HepG2 (cell line): ENCODE data around the gene MST1. TPM values are rescaled to one million over a fixed set of nuclear protein-coding genes. Genes with fewer than 3 reads are reported as not detected.

Source experiments
- EEA1 ChIP-seq: sonication (generic); formaldehyde crosslinking; IDR thresholded peaks from 2 replicates; pipeline ENCODE4 v1.5.1; 2020; ENCODE audit warnings: mild to moderate bottlenecking, missing genetic modification reagents, borderline replicate concordance
- GATA4 ChIP-seq: sonication (generic); IDR thresholded peaks from 2 replicates; pipeline ENCODE4 v1.6.1; 2016; ENCODE audit warnings: antibody characterized with exemption, low read depth, borderline replicate concordance
- MBD4 ChIP-seq: IDR thresholded peaks from 2 replicates; pipeline ENCODE4 v1.6.1; 2012; ENCODE audit warnings: low read length, inconsistent platforms, borderline replicate concordance
- SIX4 ChIP-seq: sonication (generic); formaldehyde crosslinking; IDR thresholded peaks from 2 replicates; pipeline ENCODE4 v1.4.0; 2020; ENCODE audit warnings: missing genetic modification reagents
- SMC3 ChIP-seq: IDR thresholded peaks from 2 replicates; pipeline ENCODE4 v1.6.1; 2011; ENCODE audit warnings: low read length, improper control_type of control experiment
- TCF7L2 ChIP-seq: IDR thresholded peaks from 2 replicates; pipeline ENCODE4 v1.6.1; 2011; ENCODE audit warnings: mild to moderate bottlenecking, low read depth, low read length, moderate library complexity
- ZBTB20 ChIP-seq: sonication (generic); formaldehyde crosslinking; IDR thresholded peaks from 2 replicates; pipeline ENCODE4 v1.8.1; 2023; ENCODE audit warnings: missing genetic modification reagents, low read depth, mild to moderate bottlenecking, borderline replicate concordance
- ZBTB7B ChIP-seq: sonication (generic); formaldehyde crosslinking; IDR thresholded peaks from 2 replicates; pipeline ENCODE4 v1.4.0; 2020; ENCODE audit warnings: missing genetic modification reagents
- ZC3H4 ChIP-seq: sonication (generic); formaldehyde crosslinking; IDR thresholded peaks from 2 replicates; pipeline ENCODE4 v1.4.0; 2020; ENCODE audit warnings: missing genetic modification reagents, borderline replicate concordance
- ZFP37 ChIP-seq: sonication (generic); formaldehyde crosslinking; IDR thresholded peaks from 2 replicates; pipeline ENCODE4 v1.4.0; 2020; ENCODE audit warnings: missing genetic modification reagents, borderline replicate concordance
- ZNF207 ChIP-seq: fragments of 450-650 bp; IDR thresholded peaks from 2 replicates; pipeline ENCODE4 v1.6.1; 2016; ENCODE audit warnings: antibody characterized with exemption, borderline replicate concordance
- ZNF24 ChIP-seq: fragments of 450-650 bp; IDR thresholded peaks from 2 replicates; pipeline ENCODE4 v1.6.1; 2017; ENCODE audit warnings: antibody characterized with exemption, mild to moderate bottlenecking
- ZSCAN30 ChIP-seq: sonication (generic); formaldehyde crosslinking; IDR thresholded peaks from 2 replicates; pipeline ENCODE4 v1.5.0; 2020; ENCODE audit warnings: mild to moderate bottlenecking, missing genetic modification reagents
- polyA plus RNA-seq, 8 experiments: library from polyadenylated mRNA; depleted of rRNA in 3 of 8; stranded (reverse) in 7 of 8; unstranded in 1 of 8; fragments of >200 nt; fragmentation: Illumina TruSeq in 4 of 8; extraction: Trizol in 4 of 8; gene quantifications; 2 replicates each; pipeline versions ENCODE4 v1.2.1 to v1.2.3, GENCODE V29; 2011 to 2016; ENCODE audit warnings: low read depth in 4 of 8, missing spikeins in 1 of 8, mixed read lengths in 1 of 8; ENCODE audit not compliant: insufficient read depth in 1 of 8
- total RNA-seq, 5 experiments: library from RNA; depleted of rRNA; stranded (reverse); fragments of >200 nt; fragmentation: Illumina TruSeq; extraction: Trizol; gene quantifications; 2 replicates each; pipeline ENCODE4 v1.2.3, GENCODE V29; 2016; ENCODE audit warnings: low read depth in 1 of 5
- TF ChIP-seq, protein P1 (sequence below): sonication (generic); formaldehyde crosslinking; conservative IDR thresholded peaks from 2 replicates; pipeline ENCODE4 v1.4.0; 2020; ENCODE audit warnings: missing genetic modification reagents
- TF ChIP-seq, protein P2 (sequence below): sonication (generic); formaldehyde crosslinking; IDR thresholded peaks from 2 replicates; pipeline ENCODE4 v1.9.0; 2021; ENCODE audit warnings: missing genetic modification reagents, borderline replicate concordance
- TF ChIP-seq, protein P3 (sequence below): sonication (generic); formaldehyde crosslinking; IDR thresholded peaks from 2 replicates; pipeline ENCODE4 v1.5.0; 2020; ENCODE audit warnings: missing genetic modification reagents
- TF ChIP-seq, protein P4 (sequence below): sonication (generic); formaldehyde crosslinking; IDR thresholded peaks from 2 replicates; pipeline ENCODE4 v1.5.0; 2020; ENCODE audit warnings: mild to moderate bottlenecking, missing genetic modification reagents, borderline replicate concordance
- TF ChIP-seq, protein P5 (sequence below): sonication (generic); formaldehyde crosslinking; IDR thresholded peaks from 2 replicates; pipeline ENCODE4 v1.5.0; 2020; ENCODE audit warnings: missing genetic modification reagents

MST1 gene
- total and polyA plus RNA-seq, 2 of the 13 experiments (the other 11 are each of a cell fraction or from before 2014, with no cell fraction given) = 189 to 452 TPM

DNA sequence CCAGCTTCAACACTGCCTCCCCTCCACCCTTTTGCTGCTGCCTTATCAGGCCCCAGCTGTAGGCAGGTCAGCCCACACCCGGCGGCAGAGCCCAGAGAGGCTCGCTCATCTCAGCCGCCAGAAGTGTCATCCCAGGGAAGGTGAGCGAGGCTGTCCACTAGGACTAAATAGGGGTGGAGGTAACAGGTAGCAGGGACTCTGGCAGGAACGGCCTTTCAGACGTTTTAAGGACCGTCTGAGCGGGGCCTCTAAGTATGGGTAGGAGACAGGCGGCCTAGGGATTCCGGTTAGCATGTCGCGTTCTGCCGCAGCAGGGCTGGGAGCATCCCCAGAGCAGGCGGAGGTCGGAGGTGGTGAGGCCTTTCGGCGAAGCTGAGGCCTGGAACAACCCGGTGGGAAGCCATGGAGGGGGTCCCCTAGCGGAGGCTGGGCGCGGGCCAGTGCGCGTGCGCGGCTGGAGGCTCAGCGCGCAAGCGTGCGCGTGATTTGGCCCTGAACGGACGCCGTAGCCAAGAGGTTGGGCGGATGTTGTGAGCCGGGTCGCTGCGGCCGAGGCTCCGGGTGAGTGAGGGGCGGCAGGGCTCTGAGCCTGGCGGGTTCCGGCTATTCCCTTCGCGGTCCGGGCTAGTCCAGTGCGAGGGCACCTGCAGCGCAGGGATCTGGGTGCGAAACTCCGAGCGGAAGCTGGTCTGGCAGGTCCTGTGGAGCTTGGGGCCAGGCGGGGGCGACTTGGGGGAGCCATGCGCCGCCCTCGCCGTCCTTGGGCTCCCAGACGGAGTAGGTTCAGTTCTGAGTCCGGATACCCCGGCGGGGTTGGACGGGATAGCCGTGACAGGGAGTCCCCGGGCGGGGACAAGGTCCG, at the start of gene MST1, which contains the start of gene RNF123 (continued):
- no peak for TF ChIP-seq GATA4
- TF ChIP-seq ZSCAN30 (CRISPR knock-in tag) = no peak
- no peak for TF ChIP-seq TCF7L2
- peak; percentile 34; the same call in 1 of the 2 replicates for TF ChIP-seq SIX4 (CRISPR knock-in tag)
- no peak for TF ChIP-seq ZFP37 (CRISPR knock-in tag)
- no peak for TF ChIP-seq SMC3
- TF ChIP-seq ZNF24 = no peak
- no peak for TF ChIP-seq ZNF207
- TF ChIP-seq, protein P1, sequence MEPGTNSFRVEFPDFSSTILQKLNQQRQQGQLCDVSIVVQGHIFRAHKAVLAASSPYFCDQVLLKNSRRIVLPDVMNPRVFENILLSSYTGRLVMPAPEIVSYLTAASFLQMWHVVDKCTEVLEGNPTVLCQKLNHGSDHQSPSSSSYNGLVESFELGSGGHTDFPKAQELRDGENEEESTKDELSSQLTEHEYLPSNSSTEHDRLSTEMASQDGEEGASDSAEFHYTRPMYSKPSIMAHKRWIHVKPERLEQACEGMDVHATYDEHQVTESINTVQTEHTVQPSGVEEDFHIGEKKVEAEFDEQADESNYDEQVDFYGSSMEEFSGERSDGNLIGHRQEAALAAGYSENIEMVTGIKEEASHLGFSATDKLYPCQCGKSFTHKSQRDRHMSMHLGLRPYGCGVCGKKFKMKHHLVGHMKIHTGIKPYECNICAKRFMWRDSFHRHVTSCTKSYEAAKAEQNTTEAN (CRISPR knock-in tag) = no peak
- TF ChIP-seq, protein P2, sequence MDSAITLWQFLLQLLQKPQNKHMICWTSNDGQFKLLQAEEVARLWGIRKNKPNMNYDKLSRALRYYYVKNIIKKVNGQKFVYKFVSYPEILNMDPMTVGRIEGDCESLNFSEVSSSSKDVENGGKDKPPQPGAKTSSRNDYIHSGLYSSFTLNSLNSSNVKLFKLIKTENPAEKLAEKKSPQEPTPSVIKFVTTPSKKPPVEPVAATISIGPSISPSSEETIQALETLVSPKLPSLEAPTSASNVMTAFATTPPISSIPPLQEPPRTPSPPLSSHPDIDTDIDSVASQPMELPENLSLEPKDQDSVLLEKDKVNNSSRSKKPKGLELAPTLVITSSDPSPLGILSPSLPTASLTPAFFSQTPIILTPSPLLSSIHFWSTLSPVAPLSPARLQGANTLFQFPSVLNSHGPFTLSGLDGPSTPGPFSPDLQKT (CRISPR knock-in tag) = no peak
- TF ChIP-seq ZBTB20 (CRISPR knock-in tag) = peak; percentile 70; the same call in 1 of the 2 replicates
- TF ChIP-seq, protein P3, sequence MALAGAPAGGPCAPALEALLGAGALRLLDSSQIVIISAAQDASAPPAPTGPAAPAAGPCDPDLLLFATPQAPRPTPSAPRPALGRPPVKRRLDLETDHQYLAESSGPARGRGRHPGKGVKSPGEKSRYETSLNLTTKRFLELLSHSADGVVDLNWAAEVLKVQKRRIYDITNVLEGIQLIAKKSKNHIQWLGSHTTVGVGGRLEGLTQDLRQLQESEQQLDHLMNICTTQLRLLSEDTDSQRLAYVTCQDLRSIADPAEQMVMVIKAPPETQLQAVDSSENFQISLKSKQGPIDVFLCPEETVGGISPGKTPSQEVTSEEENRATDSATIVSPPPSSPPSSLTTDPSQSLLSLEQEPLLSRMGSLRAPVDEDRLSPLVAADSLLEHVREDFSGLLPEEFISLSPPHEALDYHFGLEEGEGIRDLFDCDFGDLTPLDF (CRISPR knock-in tag) = no peak
- TF ChIP-seq ZBTB7B = peak; percentile 54
- TF ChIP-seq, protein P4, sequence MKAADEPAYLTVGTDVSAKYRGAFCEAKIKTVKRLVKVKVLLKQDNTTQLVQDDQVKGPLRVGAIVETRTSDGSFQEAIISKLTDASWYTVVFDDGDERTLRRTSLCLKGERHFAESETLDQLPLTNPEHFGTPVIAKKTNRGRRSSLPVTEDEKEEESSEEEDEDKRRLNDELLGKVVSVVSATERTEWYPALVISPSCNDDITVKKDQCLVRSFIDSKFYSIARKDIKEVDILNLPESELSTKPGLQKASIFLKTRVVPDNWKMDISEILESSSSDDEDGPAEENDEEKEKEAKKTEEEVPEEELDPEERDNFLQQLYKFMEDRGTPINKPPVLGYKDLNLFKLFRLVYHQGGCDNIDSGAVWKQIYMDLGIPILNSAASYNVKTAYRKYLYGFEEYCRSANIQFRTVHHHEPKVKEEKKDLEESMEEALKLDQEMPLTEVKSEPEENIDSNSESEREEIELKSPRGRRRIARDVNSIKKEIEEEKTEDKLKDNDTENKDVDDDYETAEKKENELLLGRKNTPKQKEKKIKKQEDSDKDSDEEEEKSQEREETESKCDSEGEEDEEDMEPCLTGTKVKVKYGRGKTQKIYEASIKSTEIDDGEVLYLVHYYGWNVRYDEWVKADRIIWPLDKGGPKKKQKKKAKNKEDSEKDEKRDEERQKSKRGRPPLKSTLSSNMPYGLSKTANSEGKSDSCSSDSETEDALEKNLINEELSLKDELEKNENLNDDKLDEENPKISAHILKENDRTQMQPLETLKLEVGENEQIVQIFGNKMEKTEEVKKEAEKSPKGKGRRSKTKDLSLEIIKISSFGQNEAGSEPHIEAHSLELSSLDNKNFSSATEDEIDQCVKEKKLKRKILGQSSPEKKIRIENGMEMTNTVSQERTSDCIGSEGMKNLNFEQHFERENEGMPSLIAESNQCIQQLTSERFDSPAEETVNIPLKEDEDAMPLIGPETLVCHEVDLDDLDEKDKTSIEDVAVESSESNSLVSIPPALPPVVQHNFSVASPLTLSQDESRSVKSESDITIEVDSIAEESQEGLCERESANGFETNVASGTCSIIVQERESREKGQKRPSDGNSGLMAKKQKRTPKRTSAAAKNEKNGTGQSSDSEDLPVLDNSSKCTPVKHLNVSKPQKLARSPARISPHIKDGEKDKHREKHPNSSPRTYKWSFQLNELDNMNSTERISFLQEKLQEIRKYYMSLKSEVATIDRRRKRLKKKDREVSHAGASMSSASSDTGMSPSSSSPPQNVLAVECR = peak; percentile 88
- TF ChIP-seq ZC3H4 (CRISPR knock-in tag) = peak; percentile 95; the same call in 1 of the 2 replicates
- peak; percentile 44; the same call in 1 of the 2 replicates for TF ChIP-seq EEA1 (CRISPR knock-in tag)
- TF ChIP-seq MBD4 = no peak
- TF ChIP-seq, protein P5, sequence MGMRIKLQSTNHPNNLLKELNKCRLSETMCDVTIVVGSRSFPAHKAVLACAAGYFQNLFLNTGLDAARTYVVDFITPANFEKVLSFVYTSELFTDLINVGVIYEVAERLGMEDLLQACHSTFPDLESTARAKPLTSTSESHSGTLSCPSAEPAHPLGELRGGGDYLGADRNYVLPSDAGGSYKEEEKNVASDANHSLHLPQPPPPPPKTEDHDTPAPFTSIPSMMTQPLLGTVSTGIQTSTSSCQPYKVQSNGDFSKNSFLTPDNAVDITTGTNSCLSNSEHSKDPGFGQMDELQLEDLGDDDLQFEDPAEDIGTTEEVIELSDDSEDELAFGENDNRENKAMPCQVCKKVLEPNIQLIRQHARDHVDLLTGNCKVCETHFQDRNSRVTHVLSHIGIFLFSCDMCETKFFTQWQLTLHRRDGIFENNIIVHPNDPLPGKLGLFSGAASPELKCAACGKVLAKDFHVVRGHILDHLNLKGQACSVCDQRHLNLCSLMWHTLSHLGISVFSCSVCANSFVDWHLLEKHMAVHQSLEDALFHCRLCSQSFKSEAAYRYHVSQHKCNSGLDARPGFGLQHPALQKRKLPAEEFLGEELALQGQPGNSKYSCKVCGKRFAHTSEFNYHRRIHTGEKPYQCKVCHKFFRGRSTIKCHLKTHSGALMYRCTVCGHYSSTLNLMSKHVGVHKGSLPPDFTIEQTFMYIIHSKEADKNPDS = no peak
